WTC11 (cell line): ENCODE results near the gene RASIP1. TPM values are rescaled to one million over a fixed set of nuclear protein-coding genes. Genes with fewer than 3 reads are reported as not detected.

Experiments
- ATAC-seq: fragments of 200-7000 bp; cut with Tn5 transposase; 2 replicates; pipeline ENCODE4 v1.10.0; 2021; ENCODE audit warnings: mild to moderate bottlenecking, moderate library complexity
- CTCF ChIA-PET: fragments of 300-600 bp; sonication (Branson Sonifier 250); formaldehyde crosslinking; loops from one replicate; lab custom pipeline; 2021; ENCODE audit warnings: antibody characterized with exemption; lab: Charles Lee
- POLR2A ChIA-PET: fragments of 350-600 bp; sonication (Branson Sonifier 250); formaldehyde crosslinking; loops from one replicate; lab custom pipeline; 2021; ENCODE audit warnings: antibody characterized with exemption; lab: Charles Lee
- DNase-seq: peaks from one replicate; pipeline ENCODE4 v3.0.0; 2021; ENCODE audit warnings: low spot score
- H3K27ac Mint-ChIP-seq: 2 replicates; pipeline ENCODE4 v1.8.0; 2021; ENCODE audit warnings: mixed read lengths
- H3K27me3 Mint-ChIP-seq: 2 replicates; pipeline ENCODE4 v1.8.0; 2021; ENCODE audit warnings: low read depth, mild to moderate bottlenecking, moderate library complexity, mixed read lengths
- H3K36me3 Mint-ChIP-seq: 2 replicates; pipeline ENCODE4 v1.8.0; 2021; ENCODE audit warnings: mixed read lengths
- H3K4me1 Mint-ChIP-seq: 2 replicates; pipeline ENCODE4 v1.8.0; 2022; ENCODE audit warnings: mixed read lengths
- H3K4me3 Mint-ChIP-seq: 2 replicates; pipeline ENCODE4 v1.8.0; 2021; ENCODE audit warnings: mild to moderate bottlenecking, moderate library complexity, mixed read lengths
- H3K9me3 Mint-ChIP-seq: 2 replicates; pipeline ENCODE4 v1.8.0; 2021; ENCODE audit warnings: mixed read lengths
- ATF1 ChIP-seq: sonication (generic); formaldehyde crosslinking; IDR thresholded peaks from 2 replicates; pipeline ENCODE4 v1.8.1; 2023; ENCODE audit warnings: mild to moderate bottlenecking, moderate library complexity, missing genetic modification reagents
- CDX4 ChIP-seq: fragments of 250-450 bp; sonication (Bioruptor Pico); IDR thresholded peaks from 2 replicates; pipeline ENCODE4 v1.9.0; 2021; ENCODE audit warnings: moderate library complexity, mild to moderate bottlenecking, inconsistent platforms, borderline replicate concordance
- CREB1 ChIP-seq: sonication (generic); formaldehyde crosslinking; IDR thresholded peaks from 2 replicates; pipeline ENCODE4 v1.8.0; 2023; ENCODE audit warnings: mild to moderate bottlenecking, missing genetic modification reagents
- E2F5 ChIP-seq: sonication (generic); formaldehyde crosslinking; IDR thresholded peaks from 2 replicates; pipeline ENCODE4 v1.8.1; 2022; ENCODE audit warnings: mild to moderate bottlenecking, moderate library complexity, missing genetic modification reagents
- FOXK1 ChIP-seq: sonication (generic); formaldehyde crosslinking; IDR thresholded peaks from 2 replicates; pipeline ENCODE4 v1.8.0; 2022; ENCODE audit warnings: mild to moderate bottlenecking, moderate library complexity, missing genetic modification reagents
- FOXP4 ChIP-seq: sonication (generic); formaldehyde crosslinking; IDR thresholded peaks from 2 replicates; pipeline ENCODE4 v1.8.0; 2022; ENCODE audit warnings: mild to moderate bottlenecking, missing genetic modification reagents
- GRHL2 ChIP-seq: fragments of 250-450 bp; sonication (Bioruptor Pico); IDR thresholded peaks from 2 replicates; pipeline ENCODE4 v1.8.0; 2022; ENCODE audit warnings: mild to moderate bottlenecking, moderate library complexity; ENCODE audit not compliant: insufficient replicate concordance, severe bottlenecking
- GTF2I ChIP-seq: fragments of 250-450 bp; sonication (Bioruptor Pico); conservative IDR thresholded peaks from 2 replicates; pipeline ENCODE4 v1.4.0; 2021; ENCODE audit warnings: mild to moderate bottlenecking
- HMGA2 ChIP-seq: fragments of 250-450 bp; sonication (Bioruptor Pico); IDR thresholded peaks from 2 replicates; pipeline ENCODE4 v1.4.0; 2021; ENCODE audit warnings: mild to moderate bottlenecking, moderate library complexity
- KAT7 ChIP-seq: sonication (generic); formaldehyde crosslinking; IDR thresholded peaks from 2 replicates; pipeline ENCODE4 v1.8.1; 2023; ENCODE audit warnings: missing genetic modification reagents, mild to moderate bottlenecking, borderline replicate concordance
- NFATC4 ChIP-seq: fragments of 250-450 bp; sonication (Bioruptor Pico); IDR thresholded peaks from 2 replicates; pipeline ENCODE4 v1.9.0; 2021; ENCODE audit warnings: mild to moderate bottlenecking
- NFE2L1 ChIP-seq: sonication (generic); formaldehyde crosslinking; IDR thresholded peaks from 2 replicates; pipeline ENCODE4 v1.8.1; 2023; ENCODE audit warnings: missing genetic modification reagents
- SP1 ChIP-seq: sonication (generic); formaldehyde crosslinking; conservative IDR thresholded peaks from 2 replicates; pipeline ENCODE4 v1.8.1; 2022; ENCODE audit warnings: missing genetic modification reagents
- TEAD4 ChIP-seq: sonication (generic); formaldehyde crosslinking; IDR thresholded peaks from 2 replicates; pipeline ENCODE4 v1.8.0; 2022; ENCODE audit warnings: mild to moderate bottlenecking, missing genetic modification reagents
- TP53 ChIP-seq: sonication (generic); formaldehyde crosslinking; IDR thresholded peaks from 2 replicates; pipeline ENCODE4 v1.8.1; 2023; ENCODE audit warnings: mild to moderate bottlenecking, missing genetic modification reagents
- ZBTB21 ChIP-seq: sonication (generic); formaldehyde crosslinking; IDR thresholded peaks from 2 replicates; pipeline ENCODE4 v1.8.1; 2023; ENCODE audit warnings: mild to moderate bottlenecking, missing genetic modification reagents, borderline replicate concordance
- ZMAT4 ChIP-seq: fragments of 250-450 bp; sonication (Bioruptor Pico); IDR thresholded peaks from 2 replicates; pipeline ENCODE4 v1.9.0; 2021; ENCODE audit warnings: mild to moderate bottlenecking
- ZNF219 ChIP-seq: sonication (generic); formaldehyde crosslinking; IDR thresholded peaks from 2 replicates; pipeline ENCODE4 v1.8.0; 2023; ENCODE audit warnings: missing genetic modification reagents, mild to moderate bottlenecking, borderline replicate concordance
- ZNF263 ChIP-seq: sonication (generic); formaldehyde crosslinking; IDR thresholded peaks from 2 replicates; pipeline ENCODE4 v1.8.1; 2022; ENCODE audit warnings: low read depth, mild to moderate bottlenecking, moderate library complexity, missing genetic modification reagents
- ZNF425 ChIP-seq: fragments of 250-450 bp; sonication (Bioruptor Pico); conservative IDR thresholded peaks from 2 replicates; pipeline ENCODE4 v1.9.0; 2021; ENCODE audit warnings: mild to moderate bottlenecking
- ZNF512 ChIP-seq: sonication (generic); formaldehyde crosslinking; IDR thresholded peaks from 2 replicates; pipeline ENCODE4 v1.8.1; 2022; ENCODE audit warnings: missing genetic modification reagents, borderline replicate concordance
- total RNA-seq: library from RNA; stranded (reverse); gene quantifications from 3 replicates; pipeline ENCODE4 v1.2.3, GENCODE V29; 2021
- TF ChIP-seq, protein P1 (sequence below): sonication (generic); formaldehyde crosslinking; IDR thresholded peaks from 2 replicates; pipeline ENCODE4 v1.8.0; 2022; ENCODE audit warnings: mild to moderate bottlenecking, missing genetic modification reagents

The RASIP1 gene
- total RNA-seq, 1 experiment from 2014 or later: 4.4 TPM

- TF ChIP-seq CREB1: no peak
These were observed 826 bp downstream of the RASIP1 start (continued) for GRCh38 chr19:48739404-48740163.

DNA sequence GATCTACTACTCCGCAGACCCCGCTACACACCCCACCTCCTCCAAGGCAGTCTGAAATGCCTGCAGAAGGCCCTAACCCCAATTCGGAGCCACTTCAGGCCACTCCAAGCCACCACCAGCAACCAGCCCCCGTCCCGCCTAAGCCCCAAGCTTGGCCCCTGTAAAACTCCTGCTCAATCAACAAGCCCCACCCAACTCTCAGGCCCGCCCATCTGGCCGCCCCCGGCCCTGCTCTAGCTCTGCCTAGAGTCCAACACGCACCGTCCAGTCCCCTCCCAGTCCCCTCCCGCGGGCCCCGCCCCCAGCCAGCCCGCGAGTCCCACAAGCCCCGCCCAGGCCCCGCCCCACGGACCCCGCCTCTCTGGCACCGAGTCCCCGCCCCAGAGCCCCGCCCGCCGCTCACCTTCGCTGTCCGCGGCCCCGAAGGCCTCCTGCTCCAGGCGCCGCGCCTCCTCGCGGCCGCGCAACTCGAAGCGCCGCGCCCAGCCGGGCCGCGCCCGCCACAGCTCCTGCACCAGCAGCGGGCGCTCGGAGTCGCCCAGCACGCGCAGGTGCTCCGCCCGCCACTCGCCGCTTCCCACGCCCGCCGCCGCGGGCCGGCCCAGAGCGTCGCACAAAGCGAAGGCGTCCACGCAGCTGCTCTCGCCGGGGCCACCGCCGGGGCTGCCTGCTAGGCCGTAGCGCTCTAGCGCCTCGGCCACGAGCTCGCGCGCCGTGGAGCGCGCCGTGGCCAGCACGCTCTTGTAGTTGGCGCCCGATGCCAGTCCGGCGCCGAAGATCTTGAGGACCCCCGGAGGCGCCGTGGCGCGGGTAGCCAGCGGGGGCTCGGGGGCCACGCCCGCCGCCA lies 1.6 kb downstream of the RASIP1 start:
- no peaks in the 10 kb centered on the region for H3K9me3 Mint-ChIP-seq
- DNase-seq: peak; percentile 99
- peaks cover 49% of the 10 kb centered on the region for H3K27me3 Mint-ChIP-seq
- H3K4me1 Mint-ChIP-seq: peaks cover 42% of the 10 kb centered on the region
- peak overlapping the region; percentile 94 for H3K27ac Mint-ChIP-seq
- peak; percentile 81 for ATAC-seq
- ChIA-PET CTCF (interaction anchor here (0.6 to 5.7 kb wide), 34 partner anchors 9 to 1465 kb away, joined by 3 to 56 read pairs (median 5); partner anchors contain the start of genes CA11, FUT2, GYS1 and IZUMO1), POLR2A (interaction anchor here (0.5 to 2.4 kb wide), 13 partner anchors 8 to 254 kb away, joined by 3 to 10 read pairs (median 4); partner anchors contain the start of genes CA11, DBP, FUT2 and GYS1)
- peak overlapping the region; percentile 63 for H3K4me3 Mint-ChIP-seq
- H3K36me3 Mint-ChIP-seq: peaks cover 2% of the 10 kb centered on the region; the same call in 1 of the 2 replicates
- TF ChIP-seq GTF2I (CRISPR knock-in tag): no peak
- TF ChIP-seq GRHL2: no peak
- peak; percentile 89 for TF ChIP-seq FOXP4 (CRISPR knock-in tag)
- TF ChIP-seq ZNF512 (CRISPR knock-in tag): no peak
- no peak for TF ChIP-seq TEAD4
- no peak for TF ChIP-seq NFE2L1 (CRISPR knock-in tag)
- TF ChIP-seq ZNF219 (CRISPR knock-in tag): no peak
- no peak for TF ChIP-seq ATF1 (CRISPR knock-in tag)
- TF ChIP-seq TP53 (CRISPR knock-in tag): peak; percentile 83
- TF ChIP-seq KAT7 (CRISPR knock-in tag): no peak
- peak; percentile 23; the same call in 1 of the 2 replicates for TF ChIP-seq ZNF263
- TF ChIP-seq ZBTB21 (CRISPR knock-in tag): no peak
- TF ChIP-seq, protein P1, sequence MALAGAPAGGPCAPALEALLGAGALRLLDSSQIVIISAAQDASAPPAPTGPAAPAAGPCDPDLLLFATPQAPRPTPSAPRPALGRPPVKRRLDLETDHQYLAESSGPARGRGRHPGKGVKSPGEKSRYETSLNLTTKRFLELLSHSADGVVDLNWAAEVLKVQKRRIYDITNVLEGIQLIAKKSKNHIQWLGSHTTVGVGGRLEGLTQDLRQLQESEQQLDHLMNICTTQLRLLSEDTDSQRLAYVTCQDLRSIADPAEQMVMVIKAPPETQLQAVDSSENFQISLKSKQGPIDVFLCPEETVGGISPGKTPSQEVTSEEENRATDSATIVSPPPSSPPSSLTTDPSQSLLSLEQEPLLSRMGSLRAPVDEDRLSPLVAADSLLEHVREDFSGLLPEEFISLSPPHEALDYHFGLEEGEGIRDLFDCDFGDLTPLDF: no peak
- peak; percentile 93 for TF ChIP-seq SP1
- peak; percentile 19; the same call in 1 of the 2 replicates for TF ChIP-seq FOXK1
- TF ChIP-seq ZMAT4 (CRISPR knock-in tag): no peak
- TF ChIP-seq E2F5: peak; percentile 62; the same call in 1 of the 2 replicates
- TF ChIP-seq CDX4 (CRISPR knock-in tag): no peak
- TF ChIP-seq ZNF425 (CRISPR knock-in tag): no peak
- no peak for TF ChIP-seq NFATC4 (CRISPR knock-in tag)
- TF ChIP-seq HMGA2 (CRISPR knock-in tag): no peak
